Breast epithelium (tissue), 4 donors: ENCODE measurements around the gene FOXI2. TPM values are rescaled to one million over a fixed set of nuclear protein-coding genes. Genes with fewer than 3 reads are reported as not detected.

Experiments
- DNase-seq, 2 donors: peaks; one replicate each; pipeline ENCODE4 v3.0.0-alpha.2; 2019; ENCODE audit warnings: low spot score in 2 of 2
- H3K27ac ChIP-seq, 2 donors: fragments of 200-600 bp; sonication (generic) in 1 of 2; one replicate each; pipeline ENCODE4 v1.5.1; 2016 to 2019; ENCODE audit warnings: mild to moderate bottlenecking in 1 of 2
- H3K27me3 ChIP-seq, 2 donors: fragments of 200-600 bp; sonication (generic) in 1 of 2; one replicate each; pipeline versions ENCODE4 v1.5.1 to v1.6.0; 2017 to 2019; ENCODE audit warnings: control low read depth in 1 of 2, mild to moderate bottlenecking in 1 of 2
- H3K36me3 ChIP-seq: fragments of 200-600 bp; one replicate; pipeline ENCODE4 v1.5.1; 2019
- H3K4me1 ChIP-seq, 2 donors: fragments of 200-600 bp; sonication (generic); one replicate each; pipeline ENCODE4 v1.5.1; 2016 to 2019; ENCODE audit warnings: control low read depth in 1 of 2
- H3K4me3 ChIP-seq, 3 donors: fragments of 200-600 bp; sonication (generic); 1 replicate in 2 of 3; 2 replicates in 1 of 3; pipeline ENCODE4 v1.5.1; 2016 to 2019; ENCODE audit warnings: mild to moderate bottlenecking in 3 of 3, moderate library complexity in 2 of 3
- H3K9me3 ChIP-seq, 2 donors: fragments of 200-600 bp; sonication (generic) in 1 of 2; one replicate each; pipeline ENCODE4 v1.5.1; 2016 to 2019; ENCODE audit warnings: control low read depth in 1 of 2
- POLR2A ChIP-seq: fragments of 450-650 bp; IDR thresholded peaks from one replicate; pipeline ENCODE4 v1.6.1; 2016; ENCODE audit warnings: antibody characterized with exemption, mild to moderate bottlenecking, moderate library complexity
- POLR2AphosphoS5 ChIP-seq, 3 donors: sonication (generic); formaldehyde crosslinking; IDR thresholded peaks; one replicate each; pipeline ENCODE4 v1.6.1; 2017; ENCODE audit warnings: antibody characterized with exemption in 3 of 3
- intact Hi-C: fragments of 100-400 bp; cut with DNase I; formaldehyde crosslinking; loops from one replicate; pipeline ENCODE4 v1.15.1; 2023; ENCODE audit warnings: low total_unique reads
- total RNA-seq, 3 donors: library from RNA; depleted of rRNA; stranded (reverse); fragments of >200 nt; gene quantifications; one replicate each; pipeline ENCODE4 v1.1.0, GENCODE V29; 2016
- TF ChIP-seq, protein P1 (sequence below), 3 donors: fragments of 450-650 bp; IDR thresholded peaks; one replicate each; pipeline ENCODE4 v1.5.1; 2016 to 2017; ENCODE audit warnings: antibody characterized with exemption in 3 of 3, mild to moderate bottlenecking in 3 of 3, moderate library complexity in 3 of 3

The FOXI2 gene
- total RNA-seq, 3 donors from 2014 or later, result 0.16 TPM; not detected in 2

DNA sequence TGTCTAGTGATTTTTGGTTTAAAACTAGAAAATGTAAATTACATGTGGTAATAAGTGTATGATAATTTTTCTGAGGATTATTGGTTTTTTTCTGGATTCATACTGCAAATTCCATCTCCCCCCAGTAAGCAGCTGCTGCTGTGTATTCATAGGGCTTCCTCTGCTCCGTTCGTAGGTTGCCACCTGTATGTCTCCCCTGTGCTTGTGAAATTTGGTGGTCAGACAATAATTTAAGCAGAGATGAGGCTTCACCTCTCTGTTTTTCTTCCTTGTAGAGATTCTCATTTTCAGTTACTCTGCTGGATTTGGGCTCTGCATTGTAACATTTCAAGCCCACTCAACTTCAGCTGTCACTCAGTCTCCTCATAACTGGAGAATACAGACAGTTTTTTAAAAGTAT, 50.9 kb downstream of the FOXI2 start:
- Histone ChIP-seq H3K36me3 (no peaks in the 10 kb centered on the region), H3K27me3 (no peaks in the 10 kb centered on the region), H3K9me3 (no peaks in the 10 kb centered on the region), H3K4me3 (no peak overlapping the region), H3K4me1 (no peaks in the 10 kb centered on the region), H3K27ac (no peak overlapping the region)
- no peak for TF ChIP-seq POLR2A
- no peak for TF ChIP-seq POLR2AphosphoS5 (IDR thresholded peaks at IDR 0.05)
- TF ChIP-seq, protein P1, sequence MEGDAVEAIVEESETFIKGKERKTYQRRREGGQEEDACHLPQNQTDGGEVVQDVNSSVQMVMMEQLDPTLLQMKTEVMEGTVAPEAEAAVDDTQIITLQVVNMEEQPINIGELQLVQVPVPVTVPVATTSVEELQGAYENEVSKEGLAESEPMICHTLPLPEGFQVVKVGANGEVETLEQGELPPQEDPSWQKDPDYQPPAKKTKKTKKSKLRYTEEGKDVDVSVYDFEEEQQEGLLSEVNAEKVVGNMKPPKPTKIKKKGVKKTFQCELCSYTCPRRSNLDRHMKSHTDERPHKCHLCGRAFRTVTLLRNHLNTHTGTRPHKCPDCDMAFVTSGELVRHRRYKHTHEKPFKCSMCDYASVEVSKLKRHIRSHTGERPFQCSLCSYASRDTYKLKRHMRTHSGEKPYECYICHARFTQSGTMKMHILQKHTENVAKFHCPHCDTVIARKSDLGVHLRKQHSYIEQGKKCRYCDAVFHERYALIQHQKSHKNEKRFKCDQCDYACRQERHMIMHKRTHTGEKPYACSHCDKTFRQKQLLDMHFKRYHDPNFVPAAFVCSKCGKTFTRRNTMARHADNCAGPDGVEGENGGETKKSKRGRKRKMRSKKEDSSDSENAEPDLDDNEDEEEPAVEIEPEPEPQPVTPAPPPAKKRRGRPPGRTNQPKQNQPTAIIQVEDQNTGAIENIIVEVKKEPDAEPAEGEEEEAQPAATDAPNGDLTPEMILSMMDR (IDR thresholded peaks at IDR 0.05), result no peak
- DNase-seq, result no peak
- intact Hi-C loops, result no loop called here

DNA sequence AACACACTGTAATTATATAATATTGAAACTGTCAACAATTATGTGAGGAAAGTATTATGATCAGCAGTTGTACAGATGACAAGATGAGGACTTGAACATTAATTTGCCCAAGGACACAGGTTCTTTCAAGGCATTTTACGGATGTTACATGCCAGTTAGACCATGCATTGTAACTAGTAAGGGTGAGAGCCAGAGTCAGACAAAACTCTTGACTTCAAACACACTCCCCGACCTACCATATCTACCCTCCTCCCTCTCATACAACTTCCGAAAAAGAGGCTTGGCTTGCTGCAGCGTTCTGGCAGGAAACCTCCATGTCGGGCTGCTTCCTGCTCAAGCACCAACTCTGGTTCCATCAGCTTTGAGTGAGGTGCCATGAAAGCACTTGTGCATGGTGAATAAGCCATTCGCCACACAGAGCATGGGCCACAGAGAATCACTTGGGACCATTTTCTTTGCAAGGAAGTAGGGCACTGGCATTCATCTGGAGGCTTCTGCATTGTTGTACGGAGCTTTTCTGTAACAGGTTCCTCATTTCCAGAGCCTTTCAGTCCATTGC, 53.2 kb downstream of the FOXI2 start:
- Histone ChIP-seq H3K27ac (no peak overlapping the region), H3K4me3 (no peak overlapping the region), H3K36me3 (no peaks in the 10 kb centered on the region), H3K4me1 (no peaks in the 10 kb centered on the region), H3K27me3 (no peaks in the 10 kb centered on the region), H3K9me3 (peaks cover 0 to 7% of the 10 kb centered on the region in 2 donors)
- TF ChIP-seq, protein P1 (IDR thresholded peaks at IDR 0.05), result no peak
- TF ChIP-seq POLR2AphosphoS5 (IDR thresholded peaks at IDR 0.05) (no peak), POLR2A (no peak)
- DNase-seq, result no peak
- intact Hi-C loops, result no loop called here

Other genes starting within 250 kb of the FOXI2 start
- not detected for gene NPS, start 187.9 kb upstream of the FOXI2 start, total RNA-seq
- gene CLRN3, start 155.8 kb downstream of the FOXI2 start, total RNA-seq, result under 1 TPM in 1 of 3 donors, not detected in 2; 0.98 TPM
- 10 to 100 TPM; 11.8 to 42.9 (median 25.6) TPM for gene PTPRE, start 169.9 kb downstream of the FOXI2 start, total RNA-seq